ENCODE measurements around the gene HTT.

GRCh38 chr4:3178351-3178750, 103.9 kb downstream of the HTT start:
- TF ChIP-seq, protein P1, sequence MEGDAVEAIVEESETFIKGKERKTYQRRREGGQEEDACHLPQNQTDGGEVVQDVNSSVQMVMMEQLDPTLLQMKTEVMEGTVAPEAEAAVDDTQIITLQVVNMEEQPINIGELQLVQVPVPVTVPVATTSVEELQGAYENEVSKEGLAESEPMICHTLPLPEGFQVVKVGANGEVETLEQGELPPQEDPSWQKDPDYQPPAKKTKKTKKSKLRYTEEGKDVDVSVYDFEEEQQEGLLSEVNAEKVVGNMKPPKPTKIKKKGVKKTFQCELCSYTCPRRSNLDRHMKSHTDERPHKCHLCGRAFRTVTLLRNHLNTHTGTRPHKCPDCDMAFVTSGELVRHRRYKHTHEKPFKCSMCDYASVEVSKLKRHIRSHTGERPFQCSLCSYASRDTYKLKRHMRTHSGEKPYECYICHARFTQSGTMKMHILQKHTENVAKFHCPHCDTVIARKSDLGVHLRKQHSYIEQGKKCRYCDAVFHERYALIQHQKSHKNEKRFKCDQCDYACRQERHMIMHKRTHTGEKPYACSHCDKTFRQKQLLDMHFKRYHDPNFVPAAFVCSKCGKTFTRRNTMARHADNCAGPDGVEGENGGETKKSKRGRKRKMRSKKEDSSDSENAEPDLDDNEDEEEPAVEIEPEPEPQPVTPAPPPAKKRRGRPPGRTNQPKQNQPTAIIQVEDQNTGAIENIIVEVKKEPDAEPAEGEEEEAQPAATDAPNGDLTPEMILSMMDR (IDR thresholded peaks at IDR 0.05): no peak
- TF ChIP-seq POLR2A (IDR thresholded peaks at IDR 0.05) (no peak), EP300 (IDR thresholded peaks at IDR 0.05) (no peak)
